HEK293T (cell line): Measurements from ENCODE around the gene CLOCK.

Source experiments
- ARNT ChIP-seq: fragments of 450-650 bp; IDR thresholded peaks from 2 replicates; pipeline ENCODE4 v1.6.1; 2017; ENCODE audit warnings: mild to moderate bottlenecking
- BHLHE40 ChIP-seq: fragments of 450-650 bp; IDR thresholded peaks from 2 replicates; pipeline ENCODE4 v1.6.1; 2016; ENCODE audit warnings: mild to moderate bottlenecking, moderate library complexity, borderline replicate concordance
- CTBP1 ChIP-seq: fragments of 450-650 bp; IDR thresholded peaks from 2 replicates; pipeline ENCODE4 v1.6.1; 2016; ENCODE audit warnings: borderline replicate concordance
- ELF4 ChIP-seq: fragments of 450-650 bp; IDR thresholded peaks from 2 replicates; pipeline ENCODE4 v1.6.1; 2017; ENCODE audit warnings: antibody characterized with exemption
- FOXA1 ChIP-seq: fragments of 450-650 bp; IDR thresholded peaks from 2 replicates; pipeline ENCODE4 v1.6.1; 2016; ENCODE audit warnings: mild to moderate bottlenecking
- FOXM1 ChIP-seq: fragments of 450-650 bp; IDR thresholded peaks from 2 replicates; pipeline ENCODE4 v1.6.1; 2017; ENCODE audit warnings: mild to moderate bottlenecking, borderline replicate concordance
- NFRKB ChIP-seq: fragments of 450-650 bp; IDR thresholded peaks from 2 replicates; pipeline ENCODE4 v1.6.1; 2016; ENCODE audit warnings: mild to moderate bottlenecking, moderate library complexity
- PKNOX1 ChIP-seq: fragments of 450-650 bp; IDR thresholded peaks from 2 replicates; pipeline ENCODE4 v1.6.1; 2016
- SP1 ChIP-seq: fragments of 450-650 bp; IDR thresholded peaks from 2 replicates; pipeline ENCODE4 v1.6.1; 2017
- SUZ12 ChIP-seq: fragments of 450-650 bp; IDR thresholded peaks from 2 replicates; pipeline ENCODE4 v1.6.1; 2016; ENCODE audit warnings: mild to moderate bottlenecking
- TARDBP ChIP-seq: fragments of 450-650 bp; IDR thresholded peaks from 2 replicates; pipeline ENCODE4 v1.6.1; 2016
- ZNF384 ChIP-seq: fragments of 450-650 bp; IDR thresholded peaks from 2 replicates; pipeline ENCODE4 v1.6.1; 2016

- TF ChIP-seq FOXM1 (no peak), CTBP1 (no peak), SUZ12 (no peak), FOXA1 (no peak), PKNOX1 (no peak), ZNF384 (no peak), NFRKB (no peak), BHLHE40 (no peak), ARNT (no peak), ELF4 (no peak), SP1 (no peak), TARDBP (no peak)
Observed at GRCh38 chr4:55530167-55530566, 16.5 kb downstream of the CLOCK start.
